ENCODE results near the gene AKR1B15.

Gene AKR1B15

GRCh38 chr7:134619627-134620331, 70.9 kb downstream of the AKR1B15 start:
- DNase-seq, result no peak

- DNase-seq, result no peak
Observed at GRCh38 chr7:134622303-134622995, 73.5 kb downstream of the AKR1B15 start.

GRCh38 chr7:134623193-134623592, 74.3 kb downstream of the AKR1B15 start:
- DNase-seq, result no peak

GRCh38 chr7:134625550-134625949, 76.6 kb downstream of the AKR1B15 start:
- DNase-seq, result no peak

- DNase-seq, result no peak
Observed at GRCh38 chr7:134627109-134627774, 78.3 kb downstream of the AKR1B15 start.

- no peak for DNase-seq
Observed at GRCh38 chr7:134627775-134628153, 78.9 kb downstream of the AKR1B15 start.

GRCh38 chr7:134629445-134629844, 80.5 kb downstream of the AKR1B15 start:
- no peak for DNase-seq
